Cardiac septum (tissue), 1 donor: ENCODE data around the gene INSL4. TPM values are rescaled to one million over a fixed set of nuclear protein-coding genes. Genes with fewer than 3 reads are reported as not detected.

Experiments used
- DNase-seq: peaks from one replicate; pipeline ENCODE4 v3.0.0-alpha.2; 2020; ENCODE audit warnings: low spot score
- intact Hi-C: fragments of 100-400 bp; cut with DNase I; formaldehyde crosslinking; loops from one replicate; pipeline ENCODE4 v1.14.0; 2022
- long read RNA-seq: library from polyadenylated mRNA; unstranded; transcript quantifications from one replicate; pipeline ENCODE4 v2.0.0, GENCODE V29; 2021
- total RNA-seq: library from RNA; stranded (reverse); fragmentation: NEBNext Ultra II Directional; extraction: Animal tissue kit (Norgen Biotek cat#: 25700); gene quantifications from one replicate; pipeline ENCODE4 v1.2.1, GENCODE V29; 2021
- donor health status: DM: no; HTN: no; CAD: no.

Gene INSL4
- not detected for total RNA-seq
- long read RNA-seq = 0 reads

GRCh38 chr9:5231212-5231611 lies at the start of gene INSL4:
Gene INSL4 (plus strand): TSS chr9:5231419. CDS start chr9:5231524, 105 bp downstream.
- no peak for DNase-seq
- intact Hi-C loops = no loop called here

DNA sequence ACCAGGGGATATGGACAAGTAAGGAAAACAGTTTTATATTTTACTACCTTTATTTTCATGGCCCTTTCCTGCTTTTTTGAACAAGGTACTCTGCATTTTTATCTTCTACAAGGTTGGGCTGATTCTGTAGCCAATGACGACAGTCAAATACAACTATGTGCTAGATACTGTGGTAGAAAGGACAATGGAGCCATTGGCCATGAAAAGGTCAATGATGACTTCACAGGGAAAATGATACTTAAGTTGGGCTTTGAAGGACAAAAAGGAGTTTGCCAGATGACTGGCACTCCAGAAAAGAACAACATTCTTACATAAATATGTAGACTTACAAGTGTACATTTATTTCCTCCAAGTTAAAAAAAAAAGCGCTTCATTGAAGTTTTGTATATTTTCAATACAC lies 46.4 kb upstream of the INSL4 start:
- no peak for DNase-seq
- intact Hi-C loops = loop anchor here (2.0 to 5.0 kb wide), 3 partner anchors 243 to 408 kb away; no protein-coding TSS in a partner anchor

DNA sequence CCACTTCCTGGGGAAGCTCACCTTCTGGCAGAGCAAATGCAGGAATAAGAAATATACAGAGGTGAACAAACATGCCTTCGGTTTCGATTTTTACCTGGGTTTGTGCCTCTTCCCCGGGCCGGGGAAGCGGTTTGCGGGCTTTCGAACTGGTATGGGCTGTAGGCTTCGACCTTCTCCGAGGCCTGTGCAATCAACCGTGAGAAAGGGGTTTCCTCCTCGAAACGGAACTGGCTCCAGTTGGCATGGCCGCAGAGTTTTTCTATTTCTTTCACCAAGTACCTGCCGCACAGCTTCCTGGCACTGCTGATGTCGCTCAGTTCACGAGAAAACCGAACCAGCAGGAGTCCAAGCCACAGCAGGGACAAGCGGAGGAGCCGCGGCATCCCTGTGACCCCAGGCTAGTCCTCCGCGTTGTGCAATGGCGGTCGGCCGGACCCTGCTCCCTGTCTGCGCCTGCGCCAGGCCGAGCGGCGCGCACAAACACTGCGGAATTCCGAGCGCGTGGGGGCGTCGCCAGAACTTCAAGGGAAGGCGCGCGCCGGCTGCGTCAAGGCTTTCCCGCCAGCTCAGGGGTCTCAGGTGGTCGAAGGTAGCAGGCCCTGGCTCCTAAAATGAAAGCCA lies 45.9 kb upstream of the INSL4 start, which contains the start of gene INSL6:
INSL6 (minus strand) TSS at position 420 of the 621 bp plus-strand sequence; CDS start at position 383, 37 bp downstream.
- intact Hi-C loops = loop anchor here (2.0 to 5.0 kb wide), 3 partner anchors 242 to 407 kb away; no protein-coding TSS in a partner anchor
- DNase-seq = no peak

GRCh38 chr9:5186416-5187169 lies 44.6 kb upstream of the INSL4 start:
- DNase-seq = no peak
- intact Hi-C loops = loop anchor here (5.0 kb wide), 2 partner anchors 241 to 256 kb away; no protein-coding TSS in a partner anchor

DNA sequence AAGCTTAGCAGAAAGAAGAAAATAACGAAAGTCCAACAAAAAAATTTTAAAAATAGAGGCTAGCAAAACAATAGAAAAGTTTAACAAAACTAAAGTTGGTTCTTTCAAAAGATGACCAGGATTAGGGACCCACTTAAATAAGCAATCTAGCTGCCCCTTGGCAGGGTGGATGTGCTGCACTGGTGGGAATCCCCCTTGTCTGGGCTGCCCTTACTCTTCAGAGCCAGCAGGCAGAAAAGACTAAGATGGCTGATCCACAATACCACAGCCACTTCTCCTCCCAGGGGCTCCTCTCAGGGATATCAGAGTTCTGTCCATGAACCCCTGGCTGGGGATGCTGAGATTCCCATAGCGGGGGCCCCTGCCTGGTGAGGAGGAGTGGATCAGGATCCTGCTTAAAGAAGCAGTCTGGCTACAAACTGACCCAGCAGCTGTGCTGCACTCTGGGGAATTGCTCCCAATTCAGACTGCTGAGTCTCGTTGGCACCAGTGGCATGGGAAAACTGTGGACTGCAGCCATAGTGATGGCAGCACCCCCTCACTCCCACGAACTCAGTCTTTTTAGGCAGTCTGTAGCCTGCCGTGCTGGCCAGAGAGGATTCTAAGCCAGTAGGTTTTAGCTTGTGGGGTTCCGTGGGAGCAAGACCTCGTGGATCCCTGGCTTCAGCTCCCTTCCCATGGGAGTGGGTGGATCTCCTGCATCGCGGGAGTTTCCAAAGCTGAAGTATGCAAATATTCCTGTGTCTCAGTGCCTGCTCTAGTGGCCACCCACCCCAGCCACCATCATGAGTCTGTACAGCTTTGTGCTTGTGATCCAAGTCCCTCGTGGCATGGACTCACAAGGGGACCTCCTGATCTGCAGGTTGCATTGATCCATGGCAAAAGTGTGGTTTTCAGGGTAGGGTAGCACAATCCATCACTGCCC lies 42.9 kb upstream of the INSL4 start:
- DNase-seq = no peak
- intact Hi-C loops = loop anchor here (5.0 kb wide), 2 partner anchors 239 to 254 kb away; no protein-coding TSS in a partner anchor

- intact Hi-C loops = no loop called here
- no peak for DNase-seq
Observed at GRCh38 chr9:5191985-5192384, 39.2 kb upstream of the INSL4 start.

DNA sequence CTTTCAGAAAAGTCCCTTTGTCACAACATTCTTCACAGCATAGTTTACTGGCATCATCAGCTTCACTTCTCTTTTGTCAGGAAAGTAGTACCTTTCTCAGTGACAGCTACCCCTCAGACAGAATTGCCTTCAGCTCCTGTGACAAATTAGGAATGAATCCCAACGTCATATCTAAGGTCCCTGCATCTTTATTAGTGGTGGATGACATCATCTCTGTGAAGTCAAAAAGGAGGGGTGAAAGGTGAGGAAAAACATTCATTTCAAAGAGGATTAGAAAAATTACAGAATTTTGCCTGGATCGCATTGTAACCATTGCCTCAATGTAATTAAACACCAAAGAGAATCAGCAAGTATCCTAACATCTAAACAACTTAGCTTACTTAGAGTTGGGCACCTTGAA lies 37.9 kb upstream of the INSL4 start:
- no peak for DNase-seq
- intact Hi-C loops = no loop called here

DNA sequence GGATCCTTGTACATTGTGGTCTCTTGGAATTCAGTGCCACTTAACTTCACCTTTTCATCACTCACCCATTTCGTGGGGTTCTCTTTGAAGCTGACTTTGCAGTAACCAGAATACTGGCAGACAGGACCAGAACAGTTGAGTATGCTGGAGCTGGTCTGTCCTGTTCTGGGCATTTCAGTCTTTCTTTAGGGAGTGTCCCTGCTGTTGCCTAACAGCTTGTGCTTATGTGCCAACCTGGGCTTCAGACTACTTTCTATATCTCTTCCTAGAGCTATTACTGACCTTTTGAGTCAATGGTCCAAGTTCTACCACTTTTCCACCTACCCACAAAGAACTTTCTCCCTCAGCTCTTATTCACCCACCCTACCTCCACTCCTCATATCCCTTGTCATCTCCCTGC lies 35.8 kb upstream of the INSL4 start:
- DNase-seq = no peak
- intact Hi-C loops = no loop called here

- no peak for DNase-seq
- intact Hi-C loops = no loop called here
Observed at GRCh38 chr9:5205071-5205470, 26.1 kb upstream of the INSL4 start.

DNA sequence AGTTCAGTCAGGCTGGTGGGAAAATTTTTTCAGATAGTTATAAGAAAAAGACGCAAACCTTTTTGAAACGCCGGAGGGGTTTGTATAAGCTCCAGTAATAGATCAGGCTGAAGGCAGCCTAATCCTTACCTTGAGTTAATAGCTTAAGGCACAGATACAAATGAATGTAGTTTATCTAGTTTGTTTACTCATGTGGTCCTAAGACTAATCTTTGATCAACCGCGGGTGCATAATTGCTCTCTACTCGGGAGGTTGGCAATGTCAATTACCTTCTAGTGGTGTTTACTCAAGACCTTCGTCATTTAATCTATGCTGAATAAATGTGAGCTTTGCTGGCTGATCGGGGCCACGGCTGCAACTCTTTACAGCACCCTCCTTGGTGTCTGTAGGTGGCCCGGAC lies 665 bp upstream of the INSL4 start:
- no peak for DNase-seq
- intact Hi-C loops = no loop called here

- DNase-seq = no peak
- intact Hi-C loops = no loop called here
Observed at GRCh38 chr9:5263351-5264218, 32.4 kb downstream of the INSL4 start.

DNA sequence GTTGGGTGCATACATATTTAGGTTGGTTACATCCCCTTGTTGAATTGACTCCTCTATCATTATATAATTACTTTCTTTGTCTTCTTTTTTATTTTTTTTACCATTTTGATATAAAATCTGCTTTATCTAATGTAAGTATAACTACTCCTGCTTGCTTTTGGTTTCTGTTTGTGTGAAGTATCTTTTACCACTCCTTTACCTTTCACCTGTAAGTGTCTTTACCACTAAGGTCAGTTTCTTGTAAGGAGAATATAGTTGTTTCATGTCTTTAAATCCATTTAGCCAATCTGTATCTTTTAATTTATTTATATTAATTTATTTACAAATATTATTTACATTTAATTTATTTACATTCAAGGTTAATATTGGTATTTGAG lies 33.0 kb downstream of the INSL4 start:
- intact Hi-C loops = no loop called here

GRCh38 chr9:5265939-5266338 lies 34.7 kb downstream of the INSL4 start:
- DNase-seq = no peak
- intact Hi-C loops = no loop called here

More for the DNA sequence above, 33.0 kb downstream of the INSL4 start:
- DNase-seq = no peak

DNA sequence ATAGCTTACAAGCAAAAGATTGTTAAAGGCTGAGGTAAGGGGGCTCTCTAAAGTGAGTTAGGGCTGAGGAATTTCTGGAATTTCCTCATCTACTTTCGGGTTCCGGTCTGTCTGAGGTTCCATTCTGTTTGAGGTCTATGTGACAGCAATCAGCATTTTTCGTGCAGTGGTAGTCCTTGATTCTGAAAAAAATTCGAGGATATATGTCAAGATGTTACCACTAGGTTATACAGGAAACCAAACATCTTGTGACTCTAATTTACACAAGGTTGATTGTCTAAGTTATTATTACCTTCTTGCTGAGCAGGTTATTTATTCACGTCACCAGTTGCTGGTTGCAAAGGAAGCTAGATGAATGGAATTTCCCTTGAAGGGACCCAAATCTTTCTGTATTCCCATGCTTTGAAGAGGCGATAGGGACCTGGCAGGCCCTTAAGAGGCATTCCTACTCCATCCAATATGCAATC lies 38.1 kb downstream of the INSL4 start:
- intact Hi-C loops = no loop called here
- DNase-seq = no peak

- DNase-seq = no peak
- intact Hi-C loops = no loop called here
Observed at GRCh38 chr9:5274770-5275169, 43.6 kb downstream of the INSL4 start.

DNA sequence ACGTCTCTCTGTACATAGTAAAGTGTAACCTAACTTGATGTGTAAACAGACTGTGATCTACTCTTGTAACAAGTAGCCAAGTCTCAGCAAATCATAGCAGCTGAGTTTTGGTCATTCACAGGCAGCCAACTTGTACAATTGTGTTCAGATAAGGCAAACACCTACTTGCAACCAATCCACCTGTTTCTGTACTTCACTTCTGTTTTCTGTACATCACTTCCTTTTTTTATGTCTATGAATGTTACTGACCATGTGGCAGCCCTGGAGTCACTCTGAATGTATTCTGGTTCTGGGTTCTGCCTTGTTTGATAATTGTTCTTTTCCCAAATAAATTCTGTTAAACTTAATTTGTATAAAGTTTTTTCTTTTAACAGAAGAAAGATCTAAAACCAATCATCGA lies 47.3 kb downstream of the INSL4 start:
- intact Hi-C loops = no loop called here
- DNase-seq = no peak
